ENCODE measurements around the gene TOM1L2.
"Not testable (repeated sequence)": the region's sequence is repeated elsewhere in the genome, so short reads cannot be mapped to it uniquely, and the experiment has no call there.

Gene TOM1L2

GRCh38 chr17:17970699-17971430 is 1.3 kb downstream of the TOM1L2 start:
- DNase-seq, result no peak

DNA sequence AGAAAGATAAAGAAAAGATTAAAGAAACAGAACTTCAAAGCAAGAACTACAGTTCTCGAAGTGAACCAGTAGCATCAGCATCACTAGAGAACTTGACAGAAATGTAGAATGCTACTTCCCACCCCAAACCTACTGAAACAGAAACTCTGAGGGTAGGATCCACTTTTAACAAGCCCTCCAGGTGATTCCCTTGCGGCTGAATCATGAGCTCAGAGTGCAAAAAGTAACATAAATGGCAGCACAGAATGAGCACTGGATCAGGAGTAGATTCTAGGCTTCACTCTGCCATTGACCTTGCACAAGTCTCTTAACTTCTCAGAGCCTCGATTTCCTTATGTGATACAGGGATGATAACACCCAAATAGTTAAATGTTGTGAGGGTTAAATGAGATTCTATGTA is 5.8 kb downstream of the TOM1L2 start:
- DNase-seq, result peak; percentile 22

- DNase-seq, result no peak
These were observed 7.0 kb downstream of the TOM1L2 start for GRCh38 chr17:17965152-17965721.

DNA sequence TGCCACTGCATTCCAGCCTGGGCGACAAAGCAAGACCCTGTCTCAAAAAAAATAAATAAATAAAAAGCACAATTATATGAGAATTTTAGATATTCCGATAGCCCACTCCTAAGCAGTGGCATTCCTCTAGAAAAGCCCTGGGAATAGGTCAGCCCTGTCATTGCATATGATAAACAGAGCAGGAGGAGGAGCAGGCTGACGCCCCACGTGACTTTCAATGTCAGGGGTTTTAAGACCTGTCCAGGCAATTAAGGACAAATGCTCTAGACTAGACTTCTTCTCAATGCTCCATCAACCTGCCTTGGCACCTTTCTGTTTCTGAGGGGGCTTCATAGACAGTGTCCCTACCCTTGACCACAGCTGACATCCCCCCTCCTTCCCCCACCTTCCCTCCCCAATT is 7.5 kb downstream of the TOM1L2 start:
- no peak for DNase-seq

DNA sequence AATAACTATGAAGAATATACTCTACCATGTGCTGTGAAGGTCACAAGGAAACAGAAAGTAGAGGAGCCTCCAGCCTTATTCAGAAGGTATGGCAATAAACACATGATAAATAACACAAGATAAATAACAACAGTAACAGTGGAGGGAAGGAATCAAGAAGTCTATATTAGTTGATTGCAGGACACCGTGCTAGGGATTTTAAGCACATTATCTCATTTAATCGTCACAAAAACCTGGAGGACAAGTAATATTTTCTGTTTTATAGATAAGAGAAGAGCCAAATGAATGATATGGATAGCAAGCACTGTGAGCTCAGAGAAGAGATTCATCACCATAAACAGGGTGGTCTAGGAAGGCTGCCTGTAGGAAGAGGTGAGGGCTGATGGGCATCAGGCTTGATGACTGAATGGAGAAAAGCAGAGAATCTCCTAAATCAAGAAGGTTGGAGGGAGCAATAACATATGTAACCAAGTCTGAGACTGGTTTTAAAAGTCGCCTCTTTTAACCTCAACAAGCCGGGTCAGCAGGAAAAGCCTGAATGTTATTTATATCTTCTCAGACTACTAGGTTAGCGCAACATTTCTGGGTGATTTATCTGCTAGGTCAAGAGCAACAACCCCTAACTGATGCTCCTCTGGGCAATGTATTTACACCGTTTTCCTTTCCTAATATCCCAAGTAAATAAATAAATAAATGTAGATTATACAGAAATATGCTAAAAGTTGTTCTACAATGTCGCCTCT is 8.3 kb downstream of the TOM1L2 start:
- no peak for DNase-seq

GRCh38 chr17:17963066-17963465 is 9.1 kb downstream of the TOM1L2 start:
- DNase-seq, result no peak

GRCh38 chr17:17960500-17961030 is 11.6 kb downstream of the TOM1L2 start:
- DNase-seq, result no peak

DNA sequence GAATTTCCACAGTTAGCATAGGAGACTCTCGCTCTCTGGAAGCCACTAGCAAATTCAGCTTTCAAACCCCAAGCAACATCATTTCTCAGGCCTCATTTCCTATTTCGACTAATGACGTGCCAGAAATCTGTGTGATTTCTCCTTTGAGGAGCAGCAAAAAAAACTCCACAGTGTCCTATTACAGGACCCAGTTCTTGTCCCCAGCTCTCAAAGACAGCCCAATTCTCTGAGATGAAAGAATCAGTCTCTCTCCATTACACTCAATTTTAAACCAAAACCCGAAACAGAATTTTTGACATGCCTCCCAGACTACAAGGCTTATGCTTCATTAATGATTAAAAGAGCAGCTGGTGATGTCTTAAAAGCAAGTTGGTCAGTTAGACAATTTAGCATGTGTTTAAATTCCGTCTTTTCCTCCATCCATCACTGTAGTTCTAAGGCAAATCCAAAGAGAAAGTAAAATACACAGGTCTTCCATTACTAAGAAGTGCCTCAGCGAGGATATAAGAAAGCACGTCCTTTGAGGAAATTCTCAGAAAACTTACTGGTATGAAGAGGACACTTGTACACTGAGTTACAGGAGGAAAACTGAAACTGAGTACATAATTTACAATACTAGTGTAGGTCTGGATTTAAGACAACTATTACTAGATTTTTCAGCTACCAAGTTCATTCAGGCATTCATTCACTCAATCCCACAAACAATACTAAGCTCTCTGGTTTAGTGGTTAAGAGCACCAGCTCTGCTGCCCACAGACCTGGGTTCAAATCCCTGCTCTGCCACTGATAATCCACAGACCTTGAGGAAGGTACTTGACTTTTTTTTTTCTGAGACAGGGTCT is 12.5 kb downstream of the TOM1L2 start:
- DNase-seq, result no peak

- DNase-seq, result no peak
These were observed 13.2 kb downstream of the TOM1L2 start for GRCh38 chr17:17958982-17959381.

DNA sequence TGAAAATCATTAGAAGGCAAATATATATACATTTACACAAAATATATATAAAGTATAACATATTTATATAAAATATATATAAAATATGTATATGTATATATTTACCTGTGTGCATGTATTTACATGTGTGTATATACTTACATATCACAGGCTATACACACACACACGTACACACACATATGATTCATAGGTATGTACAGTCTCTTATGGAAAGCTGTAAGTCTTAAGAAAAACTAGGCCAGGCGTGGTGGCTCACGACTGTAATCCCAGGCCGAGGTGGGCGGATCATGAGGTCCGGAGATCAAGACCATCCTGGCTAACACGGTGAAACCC is 14.7 kb downstream of the TOM1L2 start:
- no peak for DNase-seq

DNA sequence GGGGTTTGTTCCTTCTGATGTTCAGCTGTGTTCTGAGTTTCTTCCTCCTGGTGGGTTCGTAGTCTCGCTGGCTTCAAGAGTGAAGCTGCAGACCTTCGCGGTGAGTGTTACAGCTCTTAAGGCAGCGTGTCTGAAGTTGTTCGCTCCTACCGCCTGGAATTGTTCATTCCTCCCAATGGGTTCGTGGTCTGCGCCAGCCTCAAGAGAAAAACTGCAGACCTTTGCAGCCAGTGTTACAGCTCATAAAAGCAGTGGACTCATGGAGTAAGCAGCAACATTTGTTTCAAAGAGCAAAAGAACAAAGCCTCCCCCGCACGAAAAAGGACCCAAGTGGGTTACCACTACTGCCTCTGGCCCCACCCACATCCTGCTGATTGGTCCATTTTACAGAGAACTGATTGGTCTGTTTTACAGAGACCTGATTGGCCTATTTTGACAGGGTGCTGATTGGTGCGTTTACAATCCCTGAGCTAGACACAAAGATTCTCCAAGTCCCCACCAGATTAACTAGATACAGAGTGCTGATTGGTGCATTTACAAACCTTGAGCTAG is 16.3 kb downstream of the TOM1L2 start:
- DNase-seq, result not testable (repeated sequence)

- no peak for DNase-seq
These were observed 18.1 kb downstream of the TOM1L2 start for GRCh38 chr17:17954079-17954478.

DNA sequence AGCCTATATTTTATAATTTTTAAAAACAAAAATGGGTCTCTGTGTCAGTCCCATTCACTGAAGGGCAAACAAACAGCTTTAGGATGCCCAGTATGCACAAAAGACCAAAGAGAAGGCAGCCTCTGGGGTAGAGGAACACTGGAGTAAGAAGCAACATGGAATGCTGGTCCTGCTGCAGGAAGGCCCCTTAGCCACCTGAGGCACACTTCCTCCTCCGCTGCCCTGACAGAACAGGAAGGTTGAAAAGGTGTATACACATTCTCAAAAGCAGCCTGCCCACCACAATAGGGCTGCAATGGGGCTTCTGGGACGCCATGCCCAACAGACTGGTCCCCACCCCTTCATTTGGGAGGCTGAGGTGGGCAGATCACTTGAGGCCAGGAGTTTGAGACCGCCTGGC is 19.5 kb downstream of the TOM1L2 start:
- no peak for DNase-seq

DNA sequence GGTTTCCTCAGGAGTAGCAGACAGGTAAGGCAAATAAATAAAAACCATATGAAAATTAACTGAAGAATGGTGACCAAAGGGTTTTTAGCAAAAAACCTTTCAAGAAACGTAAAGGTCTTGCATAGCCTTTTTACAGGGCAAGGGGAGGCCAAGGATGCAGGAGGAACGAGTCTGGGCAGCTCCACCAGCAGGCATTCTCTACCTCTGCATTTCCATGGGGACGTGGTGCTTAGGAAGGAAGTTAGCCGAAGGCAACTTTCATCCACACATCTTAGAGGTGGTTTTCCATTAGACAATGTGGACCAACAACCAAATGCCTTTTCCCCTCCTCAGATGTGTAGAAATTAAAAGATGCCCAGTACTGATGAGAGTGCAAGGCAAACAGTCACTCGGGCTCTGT is 20.7 kb downstream of the TOM1L2 start:
- no peak for DNase-seq

DNA sequence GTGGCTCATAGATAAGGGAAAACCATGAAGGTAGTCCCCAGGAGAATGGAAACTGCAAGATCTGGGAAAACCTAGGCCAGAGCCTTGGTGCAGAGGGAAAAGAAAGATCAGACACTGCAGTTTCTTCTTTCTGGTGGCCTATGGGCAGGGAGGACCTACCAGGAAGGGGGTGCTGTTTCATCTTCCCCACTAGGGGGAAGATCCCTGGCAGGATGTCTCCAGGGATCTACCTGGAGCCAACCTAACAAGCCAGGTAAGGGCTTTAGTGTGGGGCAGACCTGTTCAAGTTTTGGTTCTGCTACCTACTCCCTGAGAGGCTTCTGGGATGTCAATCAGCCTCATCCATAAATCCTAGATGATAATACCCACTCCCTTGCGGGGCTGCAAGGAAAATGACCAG is 21.4 kb downstream of the TOM1L2 start:
- no peak for DNase-seq

DNA sequence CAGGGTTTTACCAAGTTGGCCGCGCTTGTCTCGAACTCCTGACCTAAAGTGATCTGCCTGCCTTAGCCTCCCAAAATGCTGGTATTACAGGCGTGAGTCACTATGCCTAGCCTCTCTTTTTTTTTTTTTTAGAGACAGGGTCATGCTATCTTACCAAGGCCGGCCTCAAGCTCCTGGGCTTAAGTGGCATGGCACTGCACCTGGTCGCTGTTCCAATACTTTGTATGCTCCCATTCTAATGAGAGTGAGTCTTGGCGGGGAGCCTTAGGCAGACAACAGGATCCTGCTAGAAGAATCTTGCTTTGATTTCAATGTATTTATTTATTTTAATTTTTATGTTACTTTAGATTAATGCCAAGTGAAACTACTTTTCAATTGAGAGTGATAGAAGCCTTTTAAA is 21.9 kb downstream of the TOM1L2 start:
- no peak for DNase-seq

DNA sequence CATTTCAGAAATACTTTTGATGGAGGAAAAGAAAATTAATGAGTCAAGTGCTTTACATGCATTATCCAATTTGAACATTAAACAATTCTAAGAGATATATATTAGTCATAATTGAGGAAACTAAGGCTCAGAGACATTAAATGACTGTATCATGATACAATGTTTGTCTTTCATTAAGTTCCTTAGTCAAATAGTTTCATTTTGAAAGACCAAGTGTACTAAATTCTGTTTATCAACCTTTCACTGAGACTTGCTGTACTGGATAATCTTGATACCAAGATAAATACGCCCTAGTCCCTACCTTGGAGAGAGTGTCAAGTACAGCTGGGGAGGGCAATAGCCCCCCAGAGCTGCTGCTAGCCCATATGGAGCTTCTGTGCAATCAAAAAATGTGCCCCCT is 24.2 kb downstream of the TOM1L2 start:
- no peak for DNase-seq

DNA sequence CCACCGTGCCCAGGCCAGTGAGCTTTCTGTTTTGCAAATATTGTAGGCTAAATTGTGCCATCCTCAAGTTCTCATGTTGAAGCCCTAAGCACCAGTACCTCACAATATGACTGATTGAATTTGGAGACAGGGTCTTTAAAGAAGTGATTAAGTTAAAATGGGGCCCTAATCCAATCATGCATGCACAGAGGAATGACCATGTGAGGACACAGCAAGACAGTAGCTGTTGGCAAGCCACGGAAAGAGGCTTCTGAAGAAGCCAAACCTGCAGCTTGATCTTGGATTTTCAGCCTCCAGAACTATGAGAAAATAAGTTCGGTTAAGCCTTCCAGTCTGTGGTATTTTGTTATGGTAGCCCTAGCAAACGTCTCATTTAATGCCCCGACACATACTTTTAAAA is 24.9 kb downstream of the TOM1L2 start:
- DNase-seq, result no peak

GRCh38 chr17:17946093-17946492 is 26.1 kb downstream of the TOM1L2 start:
- no peak for DNase-seq

- no peak for DNase-seq
These were observed 27.5 kb downstream of the TOM1L2 start for GRCh38 chr17:17944743-17945142.

DNA sequence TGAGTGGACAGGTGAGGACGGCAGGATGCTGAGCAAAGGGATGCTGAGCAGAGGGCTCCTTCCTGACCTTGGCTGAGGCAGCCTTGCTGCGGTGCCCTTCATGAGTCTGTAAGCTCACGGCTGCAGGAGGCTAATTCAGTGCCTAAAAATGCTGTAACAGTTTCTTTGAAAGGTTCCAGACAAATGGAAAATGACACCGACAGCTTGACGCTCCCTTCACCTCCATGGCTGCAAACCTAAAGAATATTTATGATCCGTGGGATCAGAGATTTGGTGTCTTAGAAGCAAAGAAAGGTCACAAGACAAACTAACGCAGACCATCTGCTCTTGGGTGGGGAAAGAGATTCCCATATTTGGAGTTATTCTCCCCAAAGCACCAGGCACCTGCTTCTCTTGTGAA is 28.0 kb downstream of the TOM1L2 start:
- no peak for DNase-seq

DNA sequence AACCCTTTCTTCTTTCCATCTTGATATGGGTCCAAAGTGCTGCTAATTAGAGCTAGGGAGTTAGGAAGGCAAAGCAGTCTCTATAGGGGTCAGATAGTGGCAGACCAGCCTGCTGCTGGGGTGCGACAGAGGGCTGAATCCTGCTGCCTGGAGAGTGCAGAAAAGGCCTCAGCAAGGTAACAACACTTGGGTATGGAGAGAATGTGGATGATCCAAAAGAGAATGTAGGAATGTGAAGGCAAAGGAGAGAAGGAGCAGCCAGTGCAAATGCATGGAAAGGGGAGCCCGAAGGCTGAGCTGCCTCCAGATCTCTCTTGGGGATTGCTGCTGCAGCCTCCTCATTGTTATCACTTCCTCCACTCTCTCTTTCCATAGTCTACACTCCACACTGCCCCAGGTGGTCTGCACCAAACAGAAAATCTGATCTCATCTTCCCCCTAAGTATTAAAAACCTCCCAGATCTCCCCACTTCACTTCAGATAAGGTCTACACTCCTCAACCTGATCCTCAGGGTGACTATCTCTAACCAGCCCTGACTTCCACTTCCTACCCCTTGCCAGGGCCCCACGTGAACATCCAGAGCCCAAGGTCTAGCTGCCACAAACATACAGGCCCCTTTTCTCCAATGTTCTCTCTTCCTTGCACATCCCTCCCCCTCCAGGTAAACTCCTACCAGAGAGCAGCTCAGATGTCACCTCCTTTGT is 28.8 kb downstream of the TOM1L2 start:
- no peak for DNase-seq

All from activated naive CD4-positive, alpha-beta T cell treated with anti-CD3 and anti-CD28 coated beads, Interleukin-2, amount 50 U/mL, for 16 hours (primary cell).